Measurements from ENCODE around the gene EXD3. TPM values are rescaled to one million over a fixed set of nuclear protein-coding genes. Genes with fewer than 3 reads are reported as not detected.

EXD3 gene
- total RNA-seq, 1 experiment from 2014 or later, result 15.3 TPM

GRCh38 chr9:137299938-137300337 lies 123.0 kb downstream of the EXD3 start:
- no peaks in the 10 kb centered on the region for H3K9me3 ChIP-seq (ENCODE audit: control insufficient read depth, low read depth, low read length)
- no CpG with 5 or more reads among the region's 16 CpGs for WGBS (ENCODE audit: extremely low coverage, insufficient read length, low lambda C conversion rate)
- H3K27ac ChIP-seq (ENCODE audit: insufficient read length, low read depth, low read length), result no peak overlapping the region
- H3K36me3 Mint-ChIP-seq (ENCODE audit: insufficient read depth in 1 of 3, low read depth in 3 of 3), result peaks cover 0 to 2% (median 0%) of the 10 kb centered on the region in 3 experiments; a peak in 3 of 7 replicates
- no peak overlapping the region for H3K18ac ChIP-seq (ENCODE audit: insufficient read length, low read depth, low read length)
- H2AFZ ChIP-seq (ENCODE audit: low read length), result no peak overlapping the region
- peak overlapping the region; percentile 31 for H3K4me2 ChIP-seq (ENCODE audit: insufficient read depth, insufficient read length, low read length)
- peak overlapping the region in 1 of 3 experiments; percentile 97; a peak in 2 of 7 replicates for H3K27ac Mint-ChIP-seq
- peak; percentile 39 for DNase-seq
- no peak overlapping the region for H2BK120ac ChIP-seq (ENCODE audit: low read depth, low read length, poor library complexity, severe bottlenecking)
- H3K23me2 ChIP-seq (ENCODE audit: insufficient read length, low read depth, low read length, poor library complexity, severe bottlenecking), result peaks cover 7% of the 10 kb centered on the region
- H2AK5ac ChIP-seq (ENCODE audit: insufficient read length, low read length), result no peak overlapping the region
- H4K8ac ChIP-seq (replicated peaks; ENCODE audit: insufficient read length, low read depth, low read length), result no peak overlapping the region
- no peak overlapping the region for H4K91ac ChIP-seq (ENCODE audit: insufficient read length, low read depth, low read length)
- no peaks in the 10 kb centered on the region for H3K79me2 ChIP-seq (ENCODE audit: insufficient read depth, low read length)
- no peaks in the 10 kb centered on the region for H4K20me1 ChIP-seq (ENCODE audit: control insufficient read depth, insufficient read depth, insufficient read length)
- no peak overlapping the region for H3K14ac ChIP-seq (ENCODE audit: insufficient read depth, low read length)
- peak overlapping the region; percentile 80 to 99 for H3K4me3 Mint-ChIP-seq
- H3K4ac ChIP-seq (ENCODE audit: low read depth, low read length), result no peak overlapping the region
- H3K9ac ChIP-seq (ENCODE audit: extremely low read depth, insufficient read length, low read length), result no peak overlapping the region
- H3K4me1 ChIP-seq (ENCODE audit: insufficient read depth, low read length), result peaks cover 5% of the 10 kb centered on the region; the same call in 1 of the 2 replicates
- peaks cover 36 to 47% of the 10 kb centered on the region in 2 experiments for H3K4me1 Mint-ChIP-seq
- TF ChIP-seq, protein P1, sequence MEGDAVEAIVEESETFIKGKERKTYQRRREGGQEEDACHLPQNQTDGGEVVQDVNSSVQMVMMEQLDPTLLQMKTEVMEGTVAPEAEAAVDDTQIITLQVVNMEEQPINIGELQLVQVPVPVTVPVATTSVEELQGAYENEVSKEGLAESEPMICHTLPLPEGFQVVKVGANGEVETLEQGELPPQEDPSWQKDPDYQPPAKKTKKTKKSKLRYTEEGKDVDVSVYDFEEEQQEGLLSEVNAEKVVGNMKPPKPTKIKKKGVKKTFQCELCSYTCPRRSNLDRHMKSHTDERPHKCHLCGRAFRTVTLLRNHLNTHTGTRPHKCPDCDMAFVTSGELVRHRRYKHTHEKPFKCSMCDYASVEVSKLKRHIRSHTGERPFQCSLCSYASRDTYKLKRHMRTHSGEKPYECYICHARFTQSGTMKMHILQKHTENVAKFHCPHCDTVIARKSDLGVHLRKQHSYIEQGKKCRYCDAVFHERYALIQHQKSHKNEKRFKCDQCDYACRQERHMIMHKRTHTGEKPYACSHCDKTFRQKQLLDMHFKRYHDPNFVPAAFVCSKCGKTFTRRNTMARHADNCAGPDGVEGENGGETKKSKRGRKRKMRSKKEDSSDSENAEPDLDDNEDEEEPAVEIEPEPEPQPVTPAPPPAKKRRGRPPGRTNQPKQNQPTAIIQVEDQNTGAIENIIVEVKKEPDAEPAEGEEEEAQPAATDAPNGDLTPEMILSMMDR (conservative IDR thresholded peaks at IDR 0.05), result no peak
- no peak overlapping the region for H2BK15ac ChIP-seq (ENCODE audit: low read depth, low read length)
- no peak overlapping the region for H2BK5ac ChIP-seq (ENCODE audit: insufficient read length, low read length)
- peaks cover 0 to 2% of the 10 kb centered on the region in 2 experiments; a peak in 3 of 5 replicates for H3K9me3 Mint-ChIP-seq
- peaks cover 44% of the 10 kb centered on the region for H3K27me3 Mint-ChIP-seq (ENCODE audit: low read depth)
- no peak overlapping the region for H4K5ac ChIP-seq (ENCODE audit: insufficient read length, low read depth, low read length)
- H3K23ac ChIP-seq (ENCODE audit: insufficient read length, low read depth, low read length), result no peak overlapping the region
- H2BK12ac ChIP-seq (ENCODE audit: insufficient read length, low read depth, low read length), result no peak overlapping the region
- no peaks in the 10 kb centered on the region for H3K79me1 ChIP-seq (ENCODE audit: insufficient read depth, low read depth, low read length, poor library complexity, severe bottlenecking)
- no peak overlapping the region for H2BK20ac ChIP-seq (ENCODE audit: low read depth, low read length, poor library complexity, severe bottlenecking)
- H3T11ph ChIP-seq (ENCODE audit: low read length), result no peak overlapping the region
- no peak overlapping the region for H3K56ac ChIP-seq (ENCODE audit: insufficient read length, low read depth, low read length)
- H3K27me3 ChIP-seq (ENCODE audit: insufficient read depth, low read length), result peaks cover 5% of the 10 kb centered on the region; the same call in 1 of the 2 replicates
